ENCODE measurements around the gene PLCL2.
A peak's percentile ranks its signal among the peaks of the same experiment; 100 is the strongest.

PLCL2 gene

GRCh38 chr3:16868513-16868912 lies 16.2 kb upstream of the PLCL2 start:
- DNase-seq, result no peak

DNA sequence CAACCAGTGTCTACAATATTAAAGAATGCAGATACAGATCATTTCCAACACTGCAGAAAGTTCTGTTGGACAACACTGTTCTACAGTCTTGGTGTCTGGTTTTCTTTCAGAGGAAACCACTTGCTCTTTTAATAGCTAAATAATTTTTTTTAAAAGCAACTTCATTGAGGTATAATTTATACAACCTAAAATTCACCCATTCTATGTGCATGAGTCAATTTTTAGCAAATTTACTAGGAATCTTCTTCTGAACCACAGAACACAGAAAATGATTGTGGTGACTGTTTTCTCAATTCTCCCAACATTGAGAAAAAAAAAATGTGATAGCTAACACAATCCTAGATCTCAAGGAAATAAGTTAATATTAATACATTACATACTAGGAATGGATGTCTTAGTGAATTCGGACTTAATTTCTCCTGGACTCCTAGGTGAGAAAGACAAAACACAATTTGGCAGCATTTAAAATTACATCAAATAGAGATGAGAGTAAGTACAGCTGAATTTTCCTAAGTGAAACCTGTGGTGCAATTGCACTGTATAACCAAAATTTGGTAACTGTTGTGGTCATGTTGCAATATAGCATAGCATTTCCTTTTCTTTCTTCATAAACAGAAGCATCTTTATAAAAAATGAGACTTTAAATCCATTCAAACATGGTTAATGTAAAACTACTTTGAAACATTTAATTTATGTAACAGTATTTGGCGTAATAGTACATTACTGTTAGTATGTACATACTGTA lies 15.3 kb upstream of the PLCL2 start:
- no peak for DNase-seq

DNA sequence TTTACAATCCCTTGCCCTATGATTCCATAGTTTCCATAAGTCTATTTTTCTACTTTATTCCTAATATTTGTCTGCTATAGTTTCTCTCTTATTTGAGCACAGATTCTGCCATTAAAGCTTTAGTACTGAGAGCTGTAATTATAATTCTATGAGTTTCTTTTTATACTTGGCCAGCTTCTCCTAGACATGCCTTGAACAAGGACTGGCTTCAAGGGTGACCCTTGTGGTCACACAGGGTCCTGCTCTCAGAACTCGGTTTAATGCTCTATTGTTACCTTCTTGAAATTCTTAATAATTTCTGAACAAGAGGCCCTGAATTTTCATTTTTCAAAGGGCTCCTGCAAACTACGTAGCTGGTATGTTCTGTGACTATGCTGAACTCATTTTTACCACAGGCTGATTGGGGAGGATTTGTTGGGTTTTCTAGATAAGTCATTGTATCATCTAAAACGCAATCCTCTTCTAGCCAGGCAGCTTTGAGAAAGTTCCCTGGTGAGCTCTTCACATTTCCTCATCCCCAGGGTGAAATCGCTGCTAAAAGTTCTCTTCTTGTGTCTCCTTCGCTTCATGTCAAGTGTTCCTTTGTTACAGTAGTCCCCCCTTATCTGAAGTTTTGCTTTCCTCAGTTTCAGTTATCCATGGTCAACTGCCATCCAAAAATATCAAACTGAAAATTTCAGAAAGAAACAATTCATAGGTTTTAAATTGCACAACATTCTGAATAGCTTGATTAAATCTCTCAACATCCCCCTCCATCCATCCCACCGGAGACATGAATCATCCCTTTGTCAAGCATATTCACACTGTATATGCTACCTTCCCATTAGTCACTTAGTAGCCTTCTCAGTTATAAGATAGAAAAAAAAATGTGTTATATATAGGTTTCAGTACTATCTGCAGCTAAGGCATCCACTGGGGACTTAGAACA lies 12.6 kb upstream of the PLCL2 start:
- DNase-seq, result no peak

DNA sequence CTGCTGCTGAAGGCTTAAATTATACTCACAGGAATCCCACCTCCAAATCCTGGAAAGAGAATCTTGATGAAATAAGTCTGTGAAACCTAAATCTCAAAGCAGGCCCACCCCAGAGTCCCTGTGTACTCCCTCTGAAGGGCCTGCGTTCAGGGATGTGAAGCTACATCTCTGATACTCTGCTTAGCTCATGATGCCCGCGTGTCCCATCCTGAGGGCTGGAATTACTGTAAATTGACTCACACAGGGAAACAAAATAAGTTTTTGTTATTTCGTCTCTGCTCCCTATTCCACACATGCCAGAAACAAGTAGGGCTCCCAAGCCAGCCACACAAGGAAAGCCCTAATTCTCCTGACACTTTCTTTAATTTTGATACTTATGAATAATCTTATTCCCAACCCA lies 10.9 kb upstream of the PLCL2 start:
- DNase-seq, result no peak

GRCh38 chr3:16875876-16876550 lies 8.7 kb upstream of the PLCL2 start:
- DNase-seq, result no peak

DNA sequence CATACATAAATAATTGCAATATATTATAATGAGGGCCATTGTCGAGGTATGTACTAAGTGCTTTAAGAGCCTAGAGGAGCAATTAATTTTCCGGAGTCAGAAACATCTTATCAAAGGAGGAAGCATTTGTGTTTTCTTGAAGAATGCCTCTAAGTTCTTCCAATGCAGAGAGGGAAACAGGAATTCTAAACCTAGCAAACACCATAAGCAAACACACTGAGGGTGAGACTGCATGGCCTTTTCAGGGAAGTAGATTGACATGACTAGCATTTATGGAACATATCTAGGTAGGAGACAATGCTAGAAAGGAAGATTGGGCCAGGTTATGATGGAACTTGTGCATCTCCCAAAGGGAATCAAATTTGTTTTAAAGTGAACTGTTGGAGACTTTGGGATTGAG lies 7.2 kb upstream of the PLCL2 start:
- DNase-seq, result peak; percentile 1

- no peak for DNase-seq
Measured at GRCh38 chr3:16877911-16878310, 6.8 kb upstream of the PLCL2 start.

GRCh38 chr3:16881896-16882630 lies 2.7 kb upstream of the PLCL2 start:
- no peak for DNase-seq

GRCh38 chr3:16883057-16883722 lies 1.6 kb upstream of the PLCL2 start:
- no peak for DNase-seq

DNA sequence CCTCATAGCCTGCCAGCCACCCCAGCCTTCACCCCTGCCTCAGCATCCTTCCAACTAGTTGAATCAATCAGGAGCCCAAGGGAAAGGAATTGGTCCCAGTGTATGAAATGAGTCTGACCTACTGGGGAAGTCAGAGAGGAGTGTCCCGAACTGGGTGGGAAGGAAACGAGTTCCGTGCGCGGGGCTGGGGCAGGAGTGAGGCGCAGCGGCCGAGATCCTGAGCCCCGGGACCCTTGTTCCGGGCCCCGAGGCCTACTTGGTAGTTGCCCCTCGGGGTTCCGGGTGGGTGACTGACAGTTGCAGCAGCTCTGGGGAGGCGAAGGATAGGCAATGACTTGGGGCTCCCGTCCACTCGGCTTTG lies 1.1 kb upstream of the PLCL2 start:
- no peak for DNase-seq

DNA sequence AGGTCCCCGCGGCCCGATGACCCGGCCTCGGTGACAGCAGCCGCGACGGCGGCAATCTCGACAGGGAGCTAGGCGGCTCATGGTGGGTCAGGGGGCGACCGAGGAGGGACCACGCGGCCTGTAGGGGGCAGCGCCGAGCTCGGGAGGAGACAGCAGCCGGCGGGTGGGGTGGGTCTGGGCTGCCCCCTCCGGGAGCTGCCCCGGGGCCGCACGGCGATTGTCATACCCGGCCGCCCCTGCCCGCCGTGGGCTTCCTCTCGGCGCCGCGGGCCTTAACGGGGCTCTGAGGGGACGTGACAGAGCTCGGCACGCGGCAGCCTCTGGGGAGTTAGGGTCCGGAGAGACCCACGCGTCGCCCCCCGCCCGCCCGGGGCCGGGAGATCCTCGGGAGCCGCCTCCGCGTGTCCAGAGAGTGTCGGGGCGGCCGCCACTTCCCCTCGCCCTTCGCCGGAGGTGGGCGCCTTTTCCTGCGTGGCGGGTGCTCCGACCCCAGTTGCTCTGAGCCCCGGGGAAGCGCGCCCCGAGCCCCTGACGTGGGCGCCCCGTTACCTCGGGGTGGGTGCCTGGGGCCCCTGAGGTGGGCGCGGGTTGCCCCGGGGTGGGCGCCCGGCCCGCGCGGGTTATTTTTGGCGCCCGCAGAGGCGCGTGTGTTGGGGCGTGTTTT lies 539 bp upstream of the PLCL2 start:
- peak; percentile 31 for DNase-seq

DNA sequence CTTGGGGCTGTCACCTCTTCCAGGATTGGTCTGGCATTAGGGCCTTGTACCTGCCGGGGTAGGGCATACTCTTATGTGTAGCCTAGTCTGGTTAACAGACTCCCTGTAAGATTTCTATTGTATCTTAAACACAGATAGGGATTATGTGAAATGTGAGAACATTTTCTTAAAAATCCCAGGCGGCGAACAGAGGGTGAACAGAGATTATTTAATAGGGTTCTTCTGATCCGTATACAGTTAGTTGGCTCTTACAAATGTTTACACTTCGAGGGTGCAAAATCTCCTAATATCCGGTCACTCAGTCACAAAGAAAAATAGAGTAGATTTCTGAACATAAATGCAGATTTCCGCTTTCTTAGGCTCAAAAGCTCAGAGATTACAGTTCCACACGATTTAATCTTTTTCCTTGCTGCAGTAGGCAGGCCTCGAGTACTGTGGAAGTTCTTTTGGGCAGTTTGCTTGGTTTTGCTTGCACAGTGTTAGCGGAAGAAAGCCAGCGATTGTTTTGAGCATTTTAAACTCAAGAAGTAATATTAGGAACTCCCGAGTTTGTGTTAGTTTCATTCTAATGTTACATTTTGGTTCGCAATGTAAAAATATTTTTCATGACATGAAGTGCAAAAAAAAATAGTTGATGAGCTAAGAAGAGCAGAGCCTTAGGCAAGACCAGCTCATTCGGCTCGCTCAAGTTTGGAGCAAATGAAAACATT lies 993 bp downstream of the PLCL2 start:
- no peak for DNase-seq

DNA sequence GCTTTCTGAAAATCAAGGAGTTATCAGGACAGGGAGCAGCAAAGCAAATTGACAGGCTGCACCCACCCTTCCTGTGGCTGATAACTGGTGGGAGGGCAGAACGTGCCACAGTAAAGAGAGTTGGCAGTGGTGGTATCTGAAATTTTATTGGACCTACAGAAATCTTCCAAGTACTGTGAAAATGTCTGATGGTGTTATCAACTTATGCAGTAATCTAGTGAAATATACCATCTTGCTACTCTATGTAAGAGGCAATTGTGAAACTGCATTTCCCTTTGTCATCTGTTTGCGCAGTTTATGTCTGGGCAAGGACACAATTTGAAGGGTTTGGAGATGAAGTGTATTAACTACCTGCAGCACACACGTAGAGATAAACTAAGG lies 1.5 kb downstream of the PLCL2 start:
- no peak for DNase-seq

DNA sequence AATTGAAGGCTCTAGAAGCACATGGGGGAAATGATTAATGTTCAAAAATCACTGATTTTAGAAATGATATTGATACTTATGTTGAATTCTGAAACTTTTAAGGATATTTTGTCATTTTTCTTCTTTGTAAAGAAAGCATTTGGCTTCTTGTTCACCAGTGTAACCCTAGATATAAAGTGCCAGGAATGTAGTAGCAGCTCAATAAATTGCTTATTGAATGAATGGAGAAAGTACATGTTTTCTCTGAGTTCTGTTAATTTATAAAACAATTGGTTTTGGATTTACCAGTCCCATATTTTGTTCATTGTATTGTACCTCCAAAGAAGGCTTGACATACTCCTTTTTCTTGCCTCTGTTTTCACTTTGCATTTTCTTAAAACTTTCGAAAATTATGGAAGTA lies 2.4 kb downstream of the PLCL2 start:
- DNase-seq, result no peak

DNA sequence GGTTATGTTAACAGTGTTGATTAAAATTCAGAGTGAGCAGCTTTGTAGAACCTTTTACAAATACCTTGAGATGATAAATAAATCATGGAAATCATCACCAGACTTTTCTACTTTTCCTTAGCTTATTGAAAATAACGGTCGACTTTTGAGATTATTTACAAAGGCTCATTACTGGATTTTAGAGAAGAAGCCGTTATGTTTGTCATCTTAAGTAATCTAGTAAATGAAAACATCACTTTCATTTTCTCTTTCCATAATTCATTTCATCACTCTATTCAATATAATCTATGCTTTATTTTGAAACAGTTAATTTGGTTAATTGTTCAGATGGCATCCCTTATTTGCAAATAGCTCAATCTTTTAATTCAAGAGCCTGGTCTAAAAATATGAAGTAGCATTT lies 3.6 kb downstream of the PLCL2 start:
- no peak for DNase-seq

- DNase-seq, result no peak
Measured at GRCh38 chr3:16888785-16889607, 4.2 kb downstream of the PLCL2 start.

- no peak for DNase-seq
Measured at GRCh38 chr3:16890597-16891333, 6.0 kb downstream of the PLCL2 start.

GRCh38 chr3:16893618-16894200 lies 9.0 kb downstream of the PLCL2 start:
- DNase-seq, result peak; percentile 42

GRCh38 chr3:16896094-16896627 lies 11.4 kb downstream of the PLCL2 start:
- no peak for DNase-seq

All from DMS53 (cell line).